SK-N-SH (cell line): Measurements from ENCODE around the gene GTPBP4.

Experiments used
- CTCF ChIP-seq: fragments of 200-600 bp; sonication (generic); IDR thresholded peaks from 2 replicates; pipeline ENCODE4 v1.6.1; 2017; ENCODE audit warnings: antibody characterized with exemption, mild to moderate bottlenecking, moderate library complexity
- ELF1 ChIP-seq: IDR thresholded peaks from 2 replicates; pipeline ENCODE4 v1.4.0; 2012
- EP300 ChIP-seq, 2 experiments: IDR thresholded peaks; 2 replicates each; pipeline versions ENCODE4 v1.4.0 to v1.6.1; 2012; ENCODE audit warnings: borderline replicate concordance in 1 of 2, low read depth in 1 of 2, low read length in 1 of 2
- FOSL2 ChIP-seq: IDR thresholded peaks from 2 replicates; pipeline ENCODE4 v1.4.0; 2012; ENCODE audit warnings: low read depth, mild to moderate bottlenecking, moderate library complexity, borderline replicate concordance
- FOXM1 ChIP-seq: IDR thresholded peaks from 2 replicates; pipeline ENCODE4 v1.4.0; 2012; ENCODE audit warnings: low read depth, mild to moderate bottlenecking
- MAX ChIP-seq: IDR thresholded peaks from 2 replicates; pipeline ENCODE4 v1.4.0; 2012; ENCODE audit warnings: low read depth
- POLR2AphosphoS5 ChIP-seq: IDR thresholded peaks from 2 replicates; pipeline ENCODE4 v1.6.1; 2012; ENCODE audit warnings: low read depth, low read length
- RAD21 ChIP-seq: IDR thresholded peaks from 2 replicates; pipeline ENCODE4 v1.6.1; 2012; ENCODE audit warnings: mild to moderate bottlenecking, low read length
- RFX5 ChIP-seq: IDR thresholded peaks from 2 replicates; pipeline ENCODE4 v1.6.1; 2012; ENCODE audit warnings: mild to moderate bottlenecking, improper control_type of control experiment, low read length
- SMC3 ChIP-seq: IDR thresholded peaks from 2 replicates; pipeline ENCODE4 v1.6.1; 2012; ENCODE audit warnings: low read depth, low read length, improper control_type of control experiment
- TAF1 ChIP-seq: IDR thresholded peaks from 2 replicates; pipeline ENCODE4 v1.6.1; 2012; ENCODE audit warnings: low read depth, mild to moderate bottlenecking, low read length, moderate library complexity, borderline replicate concordance
- TCF12 ChIP-seq: IDR thresholded peaks from 2 replicates; pipeline ENCODE4 v1.4.0; 2012
- ZBTB33 ChIP-seq: IDR thresholded peaks from 2 replicates; pipeline ENCODE4 v1.4.0; 2012; ENCODE audit warnings: low read depth, borderline replicate concordance

- TF ChIP-seq ZBTB33, result no peak
- TF ChIP-seq CTCF, result no peak
- TF ChIP-seq POLR2AphosphoS5, result no peak
- TF ChIP-seq SMC3, result no peak
- no peak for TF ChIP-seq TCF12
- no peak for TF ChIP-seq TAF1
- TF ChIP-seq RAD21, result no peak
- TF ChIP-seq FOXM1, result no peak
- peak; percentile 16; the same call in 1 of the 2 replicates for TF ChIP-seq FOSL2
- no peak for TF ChIP-seq MAX
- TF ChIP-seq RFX5, result no peak
- TF ChIP-seq ELF1, result no peak
- no peak for TF ChIP-seq EP300 (IDR thresholded peaks at IDR 0.05; ENCODE audit: borderline replicate concordance in 1 of 2, low read depth in 1 of 2, low read length in 1 of 2)
These were observed 44.0 kb upstream of the GTPBP4 start for GRCh38 chr10:944034-944831.
